ENCODE data around the gene NR3C2. TPM values are rescaled to one million over a fixed set of nuclear protein-coding genes. Genes with fewer than 3 reads are reported as not detected.

The NR3C2 gene
- polyA plus RNA-seq, 1 experiment = 0.18 TPM

GRCh38 chr4:148075438-148075837 lies 366.8 kb downstream of the NR3C2 start:
- CTCF ChIA-PET = no interaction called here
- no peak for DNase-seq (ENCODE audit: low read depth)
- no peaks in the 10 kb centered on the region for H3K27me3 ChIP-seq (ENCODE audit: control insufficient read depth, insufficient read depth, low read length)
- H3K4me3 ChIP-seq (ENCODE audit: low read depth, low read length) = no peak overlapping the region
- TF ChIP-seq, protein P1, sequence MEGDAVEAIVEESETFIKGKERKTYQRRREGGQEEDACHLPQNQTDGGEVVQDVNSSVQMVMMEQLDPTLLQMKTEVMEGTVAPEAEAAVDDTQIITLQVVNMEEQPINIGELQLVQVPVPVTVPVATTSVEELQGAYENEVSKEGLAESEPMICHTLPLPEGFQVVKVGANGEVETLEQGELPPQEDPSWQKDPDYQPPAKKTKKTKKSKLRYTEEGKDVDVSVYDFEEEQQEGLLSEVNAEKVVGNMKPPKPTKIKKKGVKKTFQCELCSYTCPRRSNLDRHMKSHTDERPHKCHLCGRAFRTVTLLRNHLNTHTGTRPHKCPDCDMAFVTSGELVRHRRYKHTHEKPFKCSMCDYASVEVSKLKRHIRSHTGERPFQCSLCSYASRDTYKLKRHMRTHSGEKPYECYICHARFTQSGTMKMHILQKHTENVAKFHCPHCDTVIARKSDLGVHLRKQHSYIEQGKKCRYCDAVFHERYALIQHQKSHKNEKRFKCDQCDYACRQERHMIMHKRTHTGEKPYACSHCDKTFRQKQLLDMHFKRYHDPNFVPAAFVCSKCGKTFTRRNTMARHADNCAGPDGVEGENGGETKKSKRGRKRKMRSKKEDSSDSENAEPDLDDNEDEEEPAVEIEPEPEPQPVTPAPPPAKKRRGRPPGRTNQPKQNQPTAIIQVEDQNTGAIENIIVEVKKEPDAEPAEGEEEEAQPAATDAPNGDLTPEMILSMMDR (IDR thresholded peaks at IDR 0.05; ENCODE audit: insufficient read depth, low read depth, low read length) = no peak
- H3K36me3 ChIP-seq (ENCODE audit: control insufficient read depth, insufficient read depth, low read length) = peaks cover 20% of the 10 kb centered on the region
- POLR2A ChIA-PET = no interaction called here

- DNase-seq (ENCODE audit: low read depth) = no peak
- ChIA-PET POLR2A (no interaction called here), CTCF (no interaction called here)
- TF ChIP-seq, protein P1 (IDR thresholded peaks at IDR 0.05; ENCODE audit: insufficient read depth, low read depth, low read length) = no peak
- Histone ChIP-seq H3K27me3 (ENCODE audit: control insufficient read depth, insufficient read depth, low read length) (no peaks in the 10 kb centered on the region), H3K4me3 (ENCODE audit: low read depth, low read length) (no peak overlapping the region), H3K36me3 (ENCODE audit: control insufficient read depth, insufficient read depth, low read length) (peaks cover 21% of the 10 kb centered on the region)
Measured at GRCh38 chr4:148074462-148074861, 367.8 kb downstream of the NR3C2 start.

GRCh38 chr4:148073349-148073748 lies 368.9 kb downstream of the NR3C2 start:
- ChIA-PET CTCF (no interaction called here), POLR2A (no interaction called here)
- Histone ChIP-seq H3K27me3 (ENCODE audit: control insufficient read depth, insufficient read depth, low read length) (no peaks in the 10 kb centered on the region), H3K4me3 (ENCODE audit: low read depth, low read length) (no peak overlapping the region), H3K36me3 (ENCODE audit: control insufficient read depth, insufficient read depth, low read length) (peaks cover 21% of the 10 kb centered on the region)
- TF ChIP-seq, protein P1 (IDR thresholded peaks at IDR 0.05; ENCODE audit: insufficient read depth, low read depth, low read length) = no peak
- DNase-seq (ENCODE audit: low read depth) = no peak

GRCh38 chr4:148072789-148073188 lies 369.4 kb downstream of the NR3C2 start:
- no peak overlapping the region for H3K4me3 ChIP-seq (ENCODE audit: low read depth, low read length)
- peaks cover 21% of the 10 kb centered on the region for H3K36me3 ChIP-seq (ENCODE audit: control insufficient read depth, insufficient read depth, low read length)
- no peaks in the 10 kb centered on the region for H3K27me3 ChIP-seq (ENCODE audit: control insufficient read depth, insufficient read depth, low read length)
- no peak for DNase-seq (ENCODE audit: low read depth)
- ChIA-PET POLR2A (no interaction called here), CTCF (no interaction called here)
- TF ChIP-seq, protein P1 (IDR thresholded peaks at IDR 0.05; ENCODE audit: insufficient read depth, low read depth, low read length) = no peak

DNA sequence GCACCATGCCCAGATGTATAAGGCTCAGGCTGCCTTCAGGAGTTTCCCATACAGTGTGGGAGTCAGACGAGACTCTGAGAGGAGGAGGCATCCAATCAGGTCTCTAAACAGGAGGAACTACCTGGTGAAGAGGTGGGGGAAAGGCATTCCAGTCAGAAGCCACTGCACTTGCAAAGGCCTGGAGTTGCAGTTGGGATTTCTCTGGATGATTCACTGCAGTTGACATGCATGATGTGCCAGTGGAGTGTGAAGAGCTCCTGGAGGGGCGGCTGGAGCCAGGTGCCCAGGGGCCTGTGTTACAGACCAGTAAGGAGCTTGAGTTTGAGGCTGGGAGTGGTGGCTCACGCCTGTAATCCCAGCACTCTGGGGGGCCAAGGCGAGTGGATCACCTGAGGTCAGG lies 371.2 kb downstream of the NR3C2 start:
- CTCF ChIA-PET = interaction anchor here (0.6 to 1.4 kb wide), 2 partner anchors 21 to 87 kb away, joined by 3 to 4 read pairs; no protein-coding TSS in a partner anchor
- DNase-seq (ENCODE audit: low read depth) = no peak

More for the DNA sequence above, 371.2 kb downstream of the NR3C2 start:
- POLR2A ChIA-PET = no interaction called here
- peaks cover 21% of the 10 kb centered on the region for H3K36me3 ChIP-seq (ENCODE audit: control insufficient read depth, insufficient read depth, low read length)
- no peak overlapping the region for H3K4me3 ChIP-seq (ENCODE audit: low read depth, low read length)
- TF ChIP-seq, protein P1 (IDR thresholded peaks at IDR 0.05; ENCODE audit: insufficient read depth, low read depth, low read length) = no peak
- no peaks in the 10 kb centered on the region for H3K27me3 ChIP-seq (ENCODE audit: control insufficient read depth, insufficient read depth, low read length)
